ENCODE results near the gene ANGPTL8. TPM values are rescaled to one million over a fixed set of nuclear protein-coding genes. Genes with fewer than 3 reads are reported as not detected.

The ANGPTL8 gene
- total and polyA plus RNA-seq, 2 donors (not counting 3 experiments of a cell fraction or from before 2014, with no cell fraction given), result not detected

DNA sequence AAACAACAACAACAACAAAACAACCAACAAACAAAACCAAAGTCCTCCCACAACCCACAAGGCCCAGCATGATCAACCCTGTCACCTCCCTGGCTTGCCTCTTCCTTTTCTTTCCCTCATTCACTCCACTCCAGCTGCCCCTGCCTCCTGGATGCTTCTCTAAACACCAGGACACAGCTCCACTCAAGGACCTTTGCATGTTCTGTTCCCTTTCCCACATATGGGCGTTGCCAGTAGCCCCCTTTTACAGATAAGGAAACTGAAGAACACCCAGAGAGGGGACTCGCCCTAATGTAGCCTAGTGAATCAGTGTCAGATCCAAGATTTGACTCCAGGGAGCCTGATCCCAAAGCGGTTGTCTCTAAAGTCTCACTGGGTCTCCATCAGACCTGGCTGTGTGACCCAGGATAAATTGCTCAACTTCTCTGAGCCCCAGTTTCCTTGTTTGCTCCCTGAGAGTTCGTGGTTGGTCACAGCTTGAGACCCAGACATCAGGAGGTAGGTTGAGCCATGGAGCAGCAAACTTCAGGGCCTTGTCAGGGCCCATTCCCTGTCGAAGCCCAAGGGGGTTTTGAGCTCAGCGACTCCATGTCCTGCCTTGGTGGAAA lies 25.9 kb downstream of the ANGPTL8 start:
- dilution Hi-C loops (cut with MboI; ENCODE audit: extremely low pct_ligation_motif_present, low sequenced_read_pairs), result no loop called here
- Histone ChIP-seq H3K27ac (ENCODE audit: insufficient read depth, low read depth, low read length) (peak overlapping the region; percentile 64), H3K9me3 (replicated peaks; ENCODE audit: control insufficient read depth, insufficient read depth, low read length) (no peaks in the 10 kb centered on the region), H2AFZ (ENCODE audit: low read depth, low read length) (peak overlapping the region; percentile 4), H3K4me3 (replicated peaks in 1 of 3; ENCODE audit: insufficient read depth in 1 of 3, low read depth in 1 of 3, low read length in 3 of 3) (no peak overlapping the region), H3K9ac (replicated peaks; ENCODE audit: extremely low read depth, insufficient read depth, low read length) (no peak overlapping the region), H3K27me3 (ENCODE audit: control insufficient read depth in 2 of 2, insufficient read depth in 2 of 2, low read length in 2 of 2) (no peaks in the 10 kb centered on the region), H3K9me1 (replicated peaks; ENCODE audit: control insufficient read depth, extremely low read depth, insufficient read depth, low read length) (no peaks in the 10 kb centered on the region), H3K79me2 (ENCODE audit: control insufficient read depth, insufficient read depth, low read length) (peaks cover 17% of the 10 kb centered on the region), H3K4me1 (ENCODE audit: control insufficient read depth, extremely low read depth, insufficient read depth, low read length) (peaks cover 44% of the 10 kb centered on the region), H3K36me3 (ENCODE audit: control insufficient read depth in 2 of 2, extremely low read depth in 1 of 2, insufficient read depth in 2 of 2, low read length in 2 of 2) (no peaks in the 10 kb centered on the region), H3K4me2 (ENCODE audit: insufficient read depth, low read length) (no peak overlapping the region), H4K20me1 (replicated peaks; ENCODE audit: control insufficient read depth, extremely low read depth, insufficient read depth, low read length) (no peaks in the 10 kb centered on the region)
- DNase-seq (ENCODE audit: low read depth, low spot score), result no peak
- intact Hi-C loops (cut with micrococcal nuclease), result no loop called here
- BruUV-seq (replicated peaks), result no TSS peak
- FAIRE-seq, result peak; percentile 69
- POLR2A ChIA-PET, result no interaction called here
- CTCF ChIA-PET, result interaction anchor here (1.0 to 3.1 kb wide), 7 partner anchors 9 to 116 kb away, joined by 4 to 19 read pairs (median 8); no protein-coding TSS in a partner anchor
- no peak for TF ChIP-seq JUN (IDR thresholded peaks at IDR 0.05; ENCODE audit: borderline replicate concordance, insufficient read depth, insufficient read length, low read depth)
- TF ChIP-seq, protein P1, sequence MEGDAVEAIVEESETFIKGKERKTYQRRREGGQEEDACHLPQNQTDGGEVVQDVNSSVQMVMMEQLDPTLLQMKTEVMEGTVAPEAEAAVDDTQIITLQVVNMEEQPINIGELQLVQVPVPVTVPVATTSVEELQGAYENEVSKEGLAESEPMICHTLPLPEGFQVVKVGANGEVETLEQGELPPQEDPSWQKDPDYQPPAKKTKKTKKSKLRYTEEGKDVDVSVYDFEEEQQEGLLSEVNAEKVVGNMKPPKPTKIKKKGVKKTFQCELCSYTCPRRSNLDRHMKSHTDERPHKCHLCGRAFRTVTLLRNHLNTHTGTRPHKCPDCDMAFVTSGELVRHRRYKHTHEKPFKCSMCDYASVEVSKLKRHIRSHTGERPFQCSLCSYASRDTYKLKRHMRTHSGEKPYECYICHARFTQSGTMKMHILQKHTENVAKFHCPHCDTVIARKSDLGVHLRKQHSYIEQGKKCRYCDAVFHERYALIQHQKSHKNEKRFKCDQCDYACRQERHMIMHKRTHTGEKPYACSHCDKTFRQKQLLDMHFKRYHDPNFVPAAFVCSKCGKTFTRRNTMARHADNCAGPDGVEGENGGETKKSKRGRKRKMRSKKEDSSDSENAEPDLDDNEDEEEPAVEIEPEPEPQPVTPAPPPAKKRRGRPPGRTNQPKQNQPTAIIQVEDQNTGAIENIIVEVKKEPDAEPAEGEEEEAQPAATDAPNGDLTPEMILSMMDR (IDR thresholded peaks at IDR 0.05; ENCODE audit: extremely low read depth in 1 of 2, insufficient read depth in 1 of 2, low read depth in 1 of 2, low read length in 2 of 2), result no peak
- no peak for TF ChIP-seq GATA2 (IDR thresholded peaks at IDR 0.05; ENCODE audit: insufficient read depth, insufficient read length, low read depth, low read length)
- TF ChIP-seq, protein P2, sequence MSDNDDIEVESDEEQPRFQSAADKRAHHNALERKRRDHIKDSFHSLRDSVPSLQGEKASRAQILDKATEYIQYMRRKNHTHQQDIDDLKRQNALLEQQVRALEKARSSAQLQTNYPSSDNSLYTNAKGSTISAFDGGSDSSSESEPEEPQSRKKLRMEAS (IDR thresholded peaks at IDR 0.05; ENCODE audit: insufficient read depth, insufficient read length), result no peak
- no peak for TF ChIP-seq FOS (IDR thresholded peaks at IDR 0.05; ENCODE audit: borderline replicate concordance, insufficient read depth, low read length)
- no peak for TF ChIP-seq POLR2AphosphoS5 (IDR thresholded peaks at IDR 0.05; ENCODE audit: insufficient read depth, low read depth, low read length)
- no peak for TF ChIP-seq POLR2A (IDR thresholded peaks at IDR 0.05; ENCODE audit: low read depth, low read length)
- no peak for TF ChIP-seq EZH2 (IDR thresholded peaks at IDR 0.05; ENCODE audit: borderline replicate concordance, low read depth, low read length, severe bottlenecking)
- TF ChIP-seq MYC (IDR thresholded peaks at IDR 0.05; ENCODE audit: low read depth, low read length), result no peak
